Activated naive CD4-positive, alpha-beta T cell treated with anti-CD3 and anti-CD28 coated beads for 36 hours (primary cell): ENCODE measurements around the gene HTD2. TPM values are rescaled to one million over a fixed set of nuclear protein-coding genes. Genes with fewer than 3 reads are reported as not detected.
"Not testable (repeated sequence)": the region's sequence is repeated elsewhere in the genome, so short reads cannot be mapped to it uniquely, and the experiment has no call there.

ENCODE experiments used
- CTCF ChIA-PET: fragments of 350-600 bp; sonication (Branson Sonifier 250); formaldehyde crosslinking; loops from one replicate; lab custom pipeline; 2021; ENCODE audit warnings: antibody characterized with exemption; lab: Charles Lee
- DNase-seq: peaks from one replicate; pipeline ENCODE4 v3.0.0-alpha.2; 2020
- H3K27ac Mint-ChIP-seq: one replicate; pipeline ENCODE4 v1.8.0; 2021; ENCODE audit warnings: mild to moderate bottlenecking, mixed read lengths
- H3K27me3 Mint-ChIP-seq: one replicate; pipeline ENCODE4 v1.8.0; 2021; ENCODE audit warnings: low read depth, mixed read lengths
- H3K36me3 Mint-ChIP-seq: one replicate; pipeline ENCODE4 v1.8.0; 2021; ENCODE audit warnings: low read depth, mixed read lengths
- H3K4me1 Mint-ChIP-seq: one replicate; pipeline ENCODE4 v1.8.0; 2021; ENCODE audit warnings: low read depth, mixed read lengths
- H3K4me3 Mint-ChIP-seq: one replicate; pipeline ENCODE4 v1.8.0; 2021; ENCODE audit warnings: mild to moderate bottlenecking, moderate library complexity, mixed read lengths
- H3K9me3 Mint-ChIP-seq: one replicate; pipeline ENCODE4 v1.8.0; 2021; ENCODE audit warnings: mixed read lengths
- intact Hi-C: fragments of 100-400 bp; cut with micrococcal nuclease; formaldehyde crosslinking; loops from one replicate; pipeline ENCODE4 v1.15.1; 2023
- total RNA-seq, 2 experiments: library from RNA; stranded (reverse); gene quantifications; one replicate each; pipeline ENCODE4 v1.2.3, GENCODE V29; 2021

Gene HTD2
- total RNA-seq, 2 experiments from 2014 or later = 6.9 to 8.1 TPM

DNA sequence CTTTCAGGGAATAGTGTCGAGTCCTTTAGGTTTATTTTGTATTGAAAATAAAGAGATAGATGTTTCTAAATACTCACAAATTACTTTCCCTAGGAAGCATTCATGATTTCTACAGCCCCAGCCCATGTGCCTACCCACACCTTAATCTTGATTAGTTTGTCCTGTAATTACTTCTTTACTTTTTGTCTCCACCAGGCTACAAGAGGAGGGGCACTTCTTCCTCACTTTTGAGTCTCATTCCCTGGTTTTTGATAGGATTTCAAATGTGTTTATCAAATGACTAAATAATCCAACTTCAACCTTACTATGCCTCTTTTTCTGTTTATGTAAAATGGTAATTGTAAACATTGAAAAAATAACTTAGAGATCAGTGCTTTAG, 28.2 kb downstream of the HTD2 start:
- CTCF ChIA-PET = interaction anchor here (0.7 to 4.8 kb wide), 9 partner anchors 8 to 1960 kb away, joined by 4 to 22 read pairs (median 5); partner anchors contain the start of genes HTD2 and RPP14
- no peak for DNase-seq
- Mint-ChIP-seq H3K4me1 (peaks cover 28% of the 10 kb centered on the region), H3K36me3 (peaks cover 18% of the 10 kb centered on the region), H3K9me3 (no peaks in the 10 kb centered on the region), H3K27ac (peak overlapping the region; percentile 91), H3K4me3 (peak overlapping the region; percentile 100), H3K27me3 (no peaks in the 10 kb centered on the region)
- intact Hi-C loops = loop anchor here (2.0 kb wide), 2 partner anchors 14 to 98 kb away; partner anchors contain the start of gene PDHB

- CTCF ChIA-PET = interaction anchor here (0.5 to 4.8 kb wide), 7 partner anchors 11 to 1739 kb away, joined by 3 to 22 read pairs (median 4); partner anchors contain the start of genes HTD2, KCTD6 and RPP14
- intact Hi-C loops = loop anchor here (1.0 to 2.0 kb wide), 3 partner anchors 11 to 97 kb away; partner anchors contain the start of gene PDHB
- DNase-seq = no peak
- Mint-ChIP-seq H3K4me3 (peak overlapping the region; percentile 62), H3K27me3 (no peaks in the 10 kb centered on the region), H3K9me3 (no peaks in the 10 kb centered on the region), H3K27ac (peak overlapping the region; percentile 91), H3K36me3 (peaks cover 19% of the 10 kb centered on the region), H3K4me1 (peaks cover 28% of the 10 kb centered on the region)
Measured at GRCh38 chr3:58335652-58335947, 29.3 kb downstream of the HTD2 start.

- Mint-ChIP-seq H3K36me3 (peaks cover 23% of the 10 kb centered on the region), H3K27ac (no peak overlapping the region), H3K4me1 (peaks cover 28% of the 10 kb centered on the region), H3K9me3 (no peaks in the 10 kb centered on the region), H3K4me3 (no peak overlapping the region), H3K27me3 (no peaks in the 10 kb centered on the region)
- CTCF ChIA-PET = interaction anchor here (0.5 to 4.8 kb wide), 10 partner anchors 11 to 1738 kb away, joined by 3 to 22 read pairs (median 4); partner anchors contain the start of genes HTD2, KCTD6 and RPP14
- DNase-seq = no peak
- intact Hi-C loops = no loop called here
Measured at GRCh38 chr3:58336135-58336882, 30.0 kb downstream of the HTD2 start.

DNA sequence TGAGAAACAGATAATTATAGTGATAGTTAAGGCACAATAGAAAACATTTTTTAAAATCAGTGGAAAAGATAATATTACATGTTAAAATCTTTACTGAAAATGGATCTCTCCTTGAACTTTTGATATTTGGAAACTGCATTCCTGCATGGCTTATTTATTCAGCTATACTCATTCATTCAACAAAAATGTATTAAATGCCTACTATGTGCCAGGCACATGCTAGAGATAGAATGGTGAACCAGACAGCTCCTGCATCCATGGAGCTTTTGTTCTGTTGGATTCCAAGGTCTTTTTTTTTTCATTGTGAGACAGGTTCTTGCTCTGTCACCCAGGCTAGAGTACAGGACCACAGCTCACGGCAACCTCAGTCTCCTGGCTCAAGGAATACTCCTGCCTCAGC, 30.9 kb downstream of the HTD2 start:
- Mint-ChIP-seq H3K27ac (no peak overlapping the region), H3K9me3 (no peaks in the 10 kb centered on the region), H3K27me3 (no peaks in the 10 kb centered on the region), H3K4me1 (peaks cover 28% of the 10 kb centered on the region), H3K4me3 (no peak overlapping the region), H3K36me3 (peaks cover 23% of the 10 kb centered on the region)
- CTCF ChIA-PET = interaction anchor here (0.7 to 2.5 kb wide), 6 partner anchors 10 to 220 kb away, joined by 3 to 19 read pairs (median 4); no protein-coding TSS in a partner anchor
- no peak for DNase-seq
- intact Hi-C loops = no loop called here

DNA sequence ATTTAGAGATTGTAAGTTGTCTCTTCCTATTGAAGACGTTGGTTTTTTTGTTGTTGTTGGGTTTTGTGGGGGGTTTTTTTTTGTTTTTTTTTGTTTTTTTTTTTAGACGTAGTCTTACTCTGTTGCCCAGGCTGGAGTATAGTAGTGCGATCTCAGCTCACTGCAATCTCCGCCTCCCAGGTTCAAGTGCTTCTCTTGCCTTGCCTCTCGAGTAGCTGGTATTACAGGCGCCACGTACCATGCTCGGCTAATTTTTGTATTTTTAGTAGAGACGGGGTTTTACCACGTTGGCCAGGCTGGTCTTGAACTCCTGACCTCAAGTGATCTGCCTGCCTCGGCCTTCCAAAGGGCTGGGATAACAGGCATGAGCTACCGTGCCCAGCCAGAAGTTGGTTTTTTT, 32.8 kb downstream of the HTD2 start:
- H3K27me3 Mint-ChIP-seq, DNase-seq, H3K27ac Mint-ChIP-seq, intact Hi-C loops, H3K4me3 Mint-ChIP-seq, H3K9me3 Mint-ChIP-seq: not testable (repeated sequence)
- CTCF ChIA-PET = interaction anchor here (1.7 kb wide), 1 partner anchor 10 kb away, joined by 4 read pairs; no protein-coding TSS in a partner anchor
- Mint-ChIP-seq H3K36me3 (peaks cover 23% of the 10 kb centered on the region), H3K4me1 (peaks cover 21% of the 10 kb centered on the region)

- no peak for DNase-seq
- no peak overlapping the region for H3K4me3 Mint-ChIP-seq
- peaks cover 20% of the 10 kb centered on the region for H3K36me3 Mint-ChIP-seq
- no peaks in the 10 kb centered on the region for H3K27me3 Mint-ChIP-seq
- H3K27ac Mint-ChIP-seq = no peak overlapping the region
- intact Hi-C loops = no loop called here
- H3K4me1 Mint-ChIP-seq = peaks cover 9% of the 10 kb centered on the region
- H3K9me3 Mint-ChIP-seq = no peaks in the 10 kb centered on the region
- CTCF ChIA-PET = interaction anchor here (0.7 kb wide), 1 partner anchor 23 kb away, joined by 6 read pairs; no protein-coding TSS in a partner anchor
Measured at GRCh38 chr3:58340594-58341244, 34.4 kb downstream of the HTD2 start.

DNA sequence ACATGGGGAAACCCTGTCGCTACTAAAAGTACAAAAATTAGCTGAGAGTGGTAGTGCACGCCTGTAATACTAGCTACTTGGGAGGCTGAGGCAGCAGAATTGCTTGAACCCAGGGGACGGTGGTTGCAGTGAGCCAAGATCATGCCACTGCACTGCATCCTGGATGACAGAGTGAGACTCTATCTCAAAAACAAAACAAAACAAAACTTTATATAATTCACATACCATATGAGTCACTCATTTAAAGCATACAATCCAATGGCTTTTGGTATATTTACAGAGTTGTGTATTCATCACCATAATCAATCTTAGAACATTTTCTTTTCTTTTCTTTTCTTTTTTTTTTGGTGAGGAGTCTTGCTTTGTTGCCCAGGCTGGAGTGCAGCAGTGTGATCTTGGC, 35.1 kb downstream of the HTD2 start:
- no peak overlapping the region for H3K4me3 Mint-ChIP-seq
- CTCF ChIA-PET = no interaction called here
- H3K27ac Mint-ChIP-seq = no peak overlapping the region
- H3K9me3 Mint-ChIP-seq = no peaks in the 10 kb centered on the region
- H3K27me3 Mint-ChIP-seq = no peaks in the 10 kb centered on the region
- peaks cover 10% of the 10 kb centered on the region for H3K4me1 Mint-ChIP-seq
- no peak for DNase-seq
- intact Hi-C loops = no loop called here
- peaks cover 15% of the 10 kb centered on the region for H3K36me3 Mint-ChIP-seq

DNA sequence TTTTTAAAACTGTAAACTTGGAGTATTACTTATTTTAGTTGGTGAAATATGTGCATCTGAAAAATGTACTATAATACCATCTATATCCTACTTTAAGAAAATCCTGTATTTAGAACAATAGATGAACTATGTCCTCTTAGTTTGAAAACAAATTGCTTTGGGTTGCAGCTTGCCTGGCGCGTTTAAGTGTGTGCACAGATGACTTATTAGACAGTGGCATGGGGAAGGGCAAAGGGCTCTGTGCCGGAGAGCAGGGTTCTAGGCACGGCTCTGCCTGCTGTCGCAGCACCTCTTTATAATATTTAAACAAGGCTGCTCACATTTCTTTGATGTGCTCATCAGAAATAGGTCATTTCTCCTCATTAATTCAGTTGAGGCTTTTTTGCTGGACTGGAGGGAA, 36.4 kb downstream of the HTD2 start:
- DNase-seq = no peak
- H3K9me3 Mint-ChIP-seq = no peaks in the 10 kb centered on the region
- intact Hi-C loops = no loop called here
- peaks cover 12% of the 10 kb centered on the region for H3K36me3 Mint-ChIP-seq
- no peak overlapping the region for H3K4me3 Mint-ChIP-seq
- no peaks in the 10 kb centered on the region for H3K27me3 Mint-ChIP-seq
- H3K4me1 Mint-ChIP-seq = peaks cover 11% of the 10 kb centered on the region
- no peak overlapping the region for H3K27ac Mint-ChIP-seq
- CTCF ChIA-PET = no interaction called here

DNA sequence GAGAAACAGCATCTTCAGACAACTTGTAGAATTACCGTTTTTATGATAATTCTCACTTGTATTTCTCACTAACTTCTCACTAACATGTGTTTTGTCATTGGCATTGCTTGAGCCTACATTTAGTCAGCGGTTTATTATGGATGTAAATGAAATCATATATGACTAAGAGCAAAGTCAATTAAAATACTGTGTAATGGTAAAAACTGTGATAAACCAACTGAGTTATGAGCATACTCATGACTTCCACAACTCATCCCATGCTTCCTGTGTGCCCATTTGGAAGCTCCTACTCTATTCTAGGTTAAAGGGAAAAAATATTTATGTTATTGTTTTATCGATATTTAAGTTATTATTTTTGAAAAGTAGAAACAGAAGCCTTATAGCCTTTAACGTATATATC, 39.1 kb downstream of the HTD2 start:
- Mint-ChIP-seq H3K27ac (no peak overlapping the region), H3K4me3 (no peak overlapping the region), H3K4me1 (peaks cover 24% of the 10 kb centered on the region), H3K36me3 (peaks cover 8% of the 10 kb centered on the region), H3K9me3 (no peaks in the 10 kb centered on the region), H3K27me3 (no peaks in the 10 kb centered on the region)
- CTCF ChIA-PET = interaction anchor here (2.5 kb wide), 1 partner anchor 24 kb away, joined by 6 read pairs; no protein-coding TSS in a partner anchor
- DNase-seq = no peak
- intact Hi-C loops = no loop called here

- peaks cover 28% of the 10 kb centered on the region for H3K4me1 Mint-ChIP-seq
- CTCF ChIA-PET = interaction anchor here (2.5 kb wide), 1 partner anchor 24 kb away, joined by 6 read pairs; no protein-coding TSS in a partner anchor
- no peaks in the 10 kb centered on the region for H3K27me3 Mint-ChIP-seq
- H3K9me3 Mint-ChIP-seq = no peaks in the 10 kb centered on the region
- no peak overlapping the region for H3K4me3 Mint-ChIP-seq
- intact Hi-C loops = loop anchor here (1.0 to 2.0 kb wide), 2 partner anchors 8 to 14 kb away; partner anchors contain the start of gene PXK
- H3K27ac Mint-ChIP-seq = peak overlapping the region; percentile 3
- no peak for DNase-seq
- H3K36me3 Mint-ChIP-seq = peaks cover 9% of the 10 kb centered on the region
Measured at GRCh38 chr3:58346368-58346767, 40.0 kb downstream of the HTD2 start.

GRCh38 chr3:58347984-58348383, 41.7 kb downstream of the HTD2 start:
- no peaks in the 10 kb centered on the region for H3K27me3 Mint-ChIP-seq
- H3K4me1 Mint-ChIP-seq = peaks cover 34% of the 10 kb centered on the region
- CTCF ChIA-PET = interaction anchor here (0.6 to 2.5 kb wide), 3 partner anchors 11 to 382 kb away, joined by 4 to 6 read pairs (median 6); no protein-coding TSS in a partner anchor
- no peak overlapping the region for H3K4me3 Mint-ChIP-seq
- no peak overlapping the region for H3K27ac Mint-ChIP-seq
- H3K36me3 Mint-ChIP-seq = peaks cover 9% of the 10 kb centered on the region
- no peak for DNase-seq
- no peaks in the 10 kb centered on the region for H3K9me3 Mint-ChIP-seq
- intact Hi-C loops = loop anchor here (2.0 kb wide), 1 partner anchor 15 kb away; the partner anchor contains the start of gene PXK
